Fibroblast of skin of right quadriceps (primary cell): Measurements from ENCODE around the gene SRP14.
"Not testable (repeated sequence)": the region's sequence is repeated elsewhere in the genome, so short reads cannot be mapped to it uniquely, and the experiment has no call there.

ENCODE experiments used
- DNase-seq: peaks from one replicate; pipeline ENCODE4 v3.0.0-alpha.2; 2013

Gene SRP14

DNA sequence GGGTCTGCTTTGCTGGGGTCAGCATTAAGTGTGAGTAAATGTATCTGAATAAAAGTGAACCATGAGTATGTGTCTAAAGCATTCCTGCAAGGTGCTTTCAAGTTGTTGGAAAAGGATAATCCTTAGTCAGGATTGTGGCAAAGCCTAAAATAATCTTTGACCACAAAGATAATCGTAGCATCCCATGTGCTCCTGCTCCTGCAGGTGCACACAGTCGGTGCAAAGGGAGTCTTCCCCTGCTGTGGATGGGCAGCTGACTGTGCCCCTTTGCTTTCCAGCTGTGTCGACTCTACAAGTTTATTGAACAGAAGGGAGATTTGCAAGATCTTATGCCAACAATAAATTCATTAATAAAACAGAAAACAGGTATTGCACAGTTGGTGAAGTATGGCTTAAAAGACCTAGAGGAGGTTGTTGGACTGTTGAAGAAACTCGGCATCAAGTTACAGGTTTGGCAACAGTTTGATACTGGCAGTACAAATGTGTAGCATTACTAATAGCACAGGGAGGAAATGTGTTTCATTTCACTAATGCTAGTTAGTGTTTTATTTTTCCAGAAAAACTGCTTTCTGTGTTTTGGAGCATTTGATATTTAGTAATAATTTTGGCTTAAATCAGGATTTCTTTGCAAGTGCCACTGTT is 22.6 kb downstream of the SRP14 start:
- DNase-seq, result no peak

DNA sequence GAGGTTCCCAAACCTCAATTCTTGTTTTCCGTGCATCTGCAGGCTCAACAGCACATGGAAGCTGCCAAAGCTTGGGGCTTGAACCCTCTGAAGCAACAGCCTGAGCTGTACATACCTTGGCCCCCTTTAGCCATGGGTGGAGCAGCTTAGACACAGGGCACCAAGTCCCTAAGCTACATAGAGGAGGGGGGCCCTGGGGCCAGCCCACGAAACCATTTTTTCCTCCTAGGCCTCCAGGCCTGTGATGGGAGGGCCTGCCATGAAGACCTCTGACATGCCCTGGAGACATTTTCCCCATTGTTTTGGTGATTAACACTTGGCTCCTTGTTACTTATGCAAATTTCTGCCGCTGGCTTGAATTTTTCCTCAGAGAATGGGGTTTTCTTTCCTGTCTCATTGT is 24.6 kb downstream of the SRP14 start:
- no peak for DNase-seq

DNA sequence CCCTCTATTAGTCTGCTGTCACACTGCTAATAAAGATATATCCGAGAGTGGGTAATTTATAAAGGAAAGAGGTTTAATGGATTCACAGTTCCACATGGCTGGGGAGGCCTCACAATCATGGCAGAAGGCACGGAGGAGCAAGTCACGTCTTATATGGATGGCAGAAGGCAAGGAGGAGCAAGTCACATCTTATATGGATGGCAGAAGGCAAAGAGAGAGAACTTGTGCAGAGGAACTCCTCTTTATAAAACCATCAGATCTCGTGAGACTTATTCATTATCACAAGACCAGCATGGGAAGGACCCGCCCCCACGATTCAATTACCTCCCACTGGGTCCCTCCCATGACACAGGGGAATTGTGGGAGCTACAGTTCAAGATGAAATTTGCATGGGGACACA is 25.6 kb downstream of the SRP14 start:
- DNase-seq, result not testable (repeated sequence)

DNA sequence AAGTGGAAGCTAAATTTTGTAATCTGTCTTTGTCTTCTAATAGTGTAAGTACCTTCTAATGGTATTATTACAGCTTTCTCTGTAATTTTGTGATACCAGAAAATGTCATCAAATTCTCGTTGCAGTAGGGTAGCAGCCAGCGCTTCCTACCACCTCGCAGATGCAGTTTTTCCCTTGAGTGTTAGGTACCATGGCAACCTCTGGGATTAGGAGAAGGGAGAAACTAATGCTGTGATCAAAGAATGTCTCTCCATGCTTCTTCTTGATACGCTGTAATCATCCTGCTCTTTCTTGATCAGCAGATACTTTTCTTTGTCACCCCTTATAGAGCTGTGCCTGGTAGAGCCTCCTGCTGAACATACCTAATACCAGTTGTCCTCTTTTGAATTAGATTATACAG is 27.7 kb downstream of the SRP14 start:
- DNase-seq, result no peak

DNA sequence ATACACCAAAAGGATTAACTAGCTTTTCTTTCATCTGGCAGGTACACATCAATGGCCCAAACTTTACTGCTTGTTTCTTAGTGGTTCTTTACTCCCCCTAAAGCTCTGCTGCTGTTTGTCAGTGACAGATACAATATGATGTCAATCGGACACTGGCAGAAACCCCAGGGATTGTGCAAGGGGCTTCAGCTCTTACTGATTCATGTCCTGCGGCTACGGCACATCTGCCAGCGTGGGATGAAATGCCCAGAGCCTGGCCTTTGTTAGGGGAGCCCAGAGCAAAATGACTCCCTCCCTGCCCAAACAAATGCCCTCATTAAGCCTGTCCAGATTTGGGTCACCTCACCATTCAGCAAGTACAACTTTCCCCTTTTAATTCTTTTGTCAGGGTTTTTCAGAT is 28.3 kb downstream of the SRP14 start:
- DNase-seq, result no peak

DNA sequence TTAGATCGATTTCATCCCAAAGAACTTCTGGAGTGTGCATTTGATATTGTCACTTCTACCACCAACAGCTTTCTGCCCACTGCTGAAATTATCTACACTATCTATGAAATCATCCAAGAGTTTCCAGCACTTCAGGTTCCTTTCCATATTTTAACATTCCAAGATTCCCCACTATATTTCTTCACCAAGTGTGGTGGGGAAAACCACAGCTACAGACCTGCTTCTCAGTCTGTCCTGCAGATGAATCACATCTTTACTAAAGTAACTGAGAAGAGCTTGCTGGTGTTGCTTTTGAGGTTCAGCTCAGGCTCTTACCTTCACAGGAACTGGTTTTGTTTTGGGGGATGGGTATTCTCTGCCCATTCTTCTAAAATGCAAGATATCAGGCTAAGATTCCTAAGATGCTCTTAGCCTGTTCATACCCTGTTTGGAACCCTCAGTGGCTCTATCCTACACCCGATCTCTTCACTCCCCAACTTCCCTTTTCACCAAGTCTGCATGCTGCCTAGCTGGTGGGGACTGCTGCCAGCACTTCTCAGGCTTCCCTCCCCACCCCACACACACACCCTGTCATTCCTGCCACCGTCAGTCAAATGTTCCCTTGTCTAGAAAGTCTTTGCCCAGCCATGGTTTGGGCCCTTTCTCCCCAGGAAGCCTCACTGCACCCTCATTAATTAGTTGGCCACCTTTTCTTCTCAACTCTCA is 30.8 kb downstream of the SRP14 start:
- no peak for DNase-seq

DNA sequence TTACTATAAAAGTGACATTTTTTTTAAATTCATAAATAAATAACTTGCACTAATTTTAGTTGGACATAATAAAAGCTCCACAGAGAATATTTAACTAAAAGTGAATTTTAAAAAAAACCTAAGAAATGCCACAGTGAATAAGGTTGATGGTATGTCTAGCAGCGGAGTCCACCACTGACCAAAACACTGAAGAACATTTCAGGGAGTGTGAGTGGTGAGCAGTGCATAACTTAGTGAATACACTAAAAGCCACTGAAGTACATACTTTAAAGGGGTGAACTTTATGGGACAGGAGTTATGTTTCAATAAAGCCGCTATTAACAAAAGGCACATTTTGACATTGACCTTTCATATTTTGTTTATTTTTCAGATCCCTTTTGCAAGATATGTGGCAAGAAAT is 32.3 kb downstream of the SRP14 start:
- DNase-seq, result peak; percentile 23

DNA sequence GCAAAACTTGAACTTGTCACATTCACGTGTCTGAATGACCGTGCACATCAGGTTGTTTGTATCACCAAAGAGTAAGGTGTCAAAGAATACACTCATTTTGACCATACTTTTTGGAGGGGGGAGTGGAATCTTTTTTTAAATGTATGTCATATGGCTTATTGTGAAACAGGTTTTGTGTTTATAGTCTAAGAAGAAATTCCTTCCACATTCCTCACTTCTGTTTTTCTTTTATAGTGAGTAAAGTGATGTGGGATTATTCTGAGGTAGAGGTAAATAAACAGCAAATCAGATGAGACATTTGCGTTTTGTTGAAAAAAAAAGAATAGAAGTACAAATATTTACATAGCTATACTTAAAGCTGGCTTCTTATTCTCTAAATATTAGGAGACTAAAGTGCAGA is 33.0 kb downstream of the SRP14 start:
- DNase-seq, result no peak

DNA sequence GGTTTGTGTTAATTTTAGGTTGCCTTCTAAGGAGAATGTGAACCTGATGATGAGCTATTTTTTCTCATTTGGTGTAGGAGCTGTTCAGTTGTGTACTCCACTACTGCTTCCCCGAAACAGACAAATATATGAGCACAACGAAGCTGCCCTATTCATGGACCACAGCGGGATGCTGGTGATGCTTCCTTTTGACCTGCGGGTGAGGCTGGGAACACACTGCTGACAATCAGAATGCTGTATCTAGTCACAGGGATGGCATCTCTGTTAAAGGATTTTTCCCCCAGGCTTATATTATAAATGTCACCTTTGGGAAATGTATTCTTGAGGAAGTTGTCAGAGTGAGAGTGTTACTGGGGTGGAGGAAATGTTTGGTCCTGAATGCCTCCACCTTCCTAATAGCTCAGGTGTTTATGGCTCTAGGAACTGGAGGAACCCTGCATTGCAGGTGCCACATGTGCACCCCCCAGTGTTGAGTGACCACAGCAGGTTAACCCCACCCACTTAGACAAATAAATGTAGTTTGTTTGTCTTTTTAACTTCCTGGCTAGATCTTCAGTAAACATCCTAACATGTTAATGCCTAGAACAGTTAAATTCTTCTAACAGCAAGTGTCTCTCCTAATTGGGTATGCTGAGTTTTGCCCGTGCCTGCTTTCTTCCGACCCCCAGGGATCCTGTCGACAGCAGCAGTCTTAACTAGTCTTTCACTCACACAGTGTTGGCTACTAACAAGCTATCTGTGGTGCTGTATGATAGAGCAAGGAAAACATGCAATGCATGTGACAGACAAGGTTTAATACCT is 35.7 kb downstream of the SRP14 start:
- no peak for DNase-seq

DNA sequence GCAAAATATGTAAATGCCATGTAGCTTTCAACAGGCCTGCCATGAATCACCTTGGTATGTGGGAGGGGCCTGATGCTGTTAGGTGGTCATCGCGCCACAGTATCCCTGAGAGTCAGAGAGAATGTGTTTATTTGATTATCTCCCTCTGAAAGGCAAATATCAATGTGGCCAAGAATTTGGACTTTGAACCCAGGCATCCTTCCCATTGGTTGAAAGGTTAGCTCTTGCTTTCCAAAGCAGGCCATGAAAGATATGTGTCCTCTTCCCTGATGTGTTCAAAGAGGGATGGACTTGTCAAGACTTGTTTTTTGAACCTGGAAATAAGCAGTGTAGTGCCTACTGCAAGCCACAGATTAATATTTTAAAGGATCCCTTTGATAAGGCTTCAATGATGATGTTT is 36.7 kb downstream of the SRP14 start:
- DNase-seq, result peak; percentile 10

DNA sequence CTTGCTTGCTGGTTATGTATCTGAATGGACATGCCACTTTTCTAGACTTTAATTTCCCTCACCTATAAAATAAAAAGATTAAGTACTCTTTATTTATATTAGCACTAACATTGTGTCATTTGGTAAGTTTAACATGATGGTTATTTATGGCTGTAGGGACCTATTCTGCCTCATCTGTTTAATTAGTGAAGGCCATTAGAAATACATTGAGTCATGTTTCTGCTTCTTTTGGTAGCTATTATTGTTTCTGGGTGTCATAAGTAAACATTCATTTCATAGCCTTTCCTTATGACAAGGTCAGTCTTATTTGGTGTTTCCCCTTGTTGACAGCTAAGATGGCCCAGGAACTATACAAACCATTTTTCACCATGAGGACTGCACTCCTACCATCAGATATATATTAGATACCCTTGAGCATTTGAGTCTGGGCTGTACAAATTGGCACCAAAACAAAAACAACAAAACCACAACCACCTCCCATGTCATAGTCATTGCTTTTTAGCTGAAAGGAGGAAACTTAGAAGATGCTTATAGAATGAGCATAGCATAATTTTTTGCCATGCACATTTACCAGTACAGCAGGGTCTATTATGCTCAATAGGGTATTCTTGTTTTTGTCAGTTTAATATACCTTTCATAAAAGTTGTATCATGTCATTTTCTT is 39.3 kb downstream of the SRP14 start:
- peak; percentile 14 for DNase-seq

DNA sequence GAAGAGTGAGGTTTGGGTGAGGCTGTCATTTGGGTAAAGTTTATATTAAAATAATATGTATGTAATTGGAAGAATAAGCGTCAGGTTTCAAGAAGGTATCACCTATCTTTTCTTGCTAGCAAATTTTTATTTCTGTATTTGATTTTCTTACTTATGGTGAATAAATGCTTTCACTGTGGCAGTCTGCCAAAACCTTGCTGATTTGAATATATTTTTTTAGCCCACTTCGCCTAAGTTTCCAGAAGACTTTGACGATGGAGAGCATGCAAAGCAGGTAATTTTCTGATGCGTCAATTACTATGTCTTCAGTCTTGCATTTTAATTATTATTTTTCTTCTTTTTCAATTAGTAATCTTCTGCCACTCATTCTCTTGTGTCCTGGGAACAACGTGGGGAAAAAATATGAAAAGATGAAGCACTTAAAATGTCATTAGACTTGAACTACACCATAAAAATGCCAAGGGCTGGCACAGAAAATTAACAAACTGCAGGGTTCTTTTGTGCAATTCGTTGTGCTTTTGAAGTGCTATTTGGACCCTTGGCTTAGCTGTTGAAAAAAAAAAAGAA is 40.4 kb downstream of the SRP14 start:
- no peak for DNase-seq

DNA sequence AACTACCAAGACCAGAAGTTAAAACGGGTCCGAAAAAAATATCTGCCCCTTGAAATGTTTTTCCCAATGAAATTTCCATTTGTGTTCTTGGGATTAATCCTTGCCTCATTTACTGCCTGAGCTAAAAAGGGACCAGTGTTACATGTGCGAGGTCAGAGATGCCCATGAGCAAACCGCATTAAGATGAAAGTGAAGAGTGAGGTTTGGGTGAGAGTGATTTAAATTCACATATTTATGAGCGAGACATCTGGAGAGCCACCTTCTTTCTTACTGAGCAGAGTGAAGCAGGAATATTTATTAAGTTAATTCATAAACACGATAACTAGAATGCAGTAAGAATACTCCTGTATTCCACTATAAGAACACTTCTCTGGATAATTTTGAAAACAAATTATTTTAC is 41.3 kb downstream of the SRP14 start:
- DNase-seq, result no peak

DNA sequence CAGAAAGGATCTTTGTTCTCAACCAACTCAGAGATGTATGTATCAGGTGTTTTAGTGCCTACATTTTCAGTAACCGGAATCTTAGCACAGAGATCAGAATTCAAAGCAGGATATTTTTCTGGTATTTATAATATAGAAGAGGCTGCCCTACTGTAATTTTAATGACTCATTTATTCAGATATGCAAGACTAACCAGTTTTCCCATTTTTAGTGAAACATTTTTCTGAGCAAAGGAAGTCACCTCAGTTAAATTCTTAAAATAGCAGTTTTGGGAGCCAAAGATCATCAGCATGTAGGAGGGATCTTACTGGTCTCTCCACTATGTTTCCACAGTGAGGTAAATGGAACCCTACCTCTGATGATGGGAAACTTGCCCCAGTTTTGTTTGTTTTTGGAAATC is 42.0 kb downstream of the SRP14 start:
- DNase-seq, result peak; percentile 70

DNA sequence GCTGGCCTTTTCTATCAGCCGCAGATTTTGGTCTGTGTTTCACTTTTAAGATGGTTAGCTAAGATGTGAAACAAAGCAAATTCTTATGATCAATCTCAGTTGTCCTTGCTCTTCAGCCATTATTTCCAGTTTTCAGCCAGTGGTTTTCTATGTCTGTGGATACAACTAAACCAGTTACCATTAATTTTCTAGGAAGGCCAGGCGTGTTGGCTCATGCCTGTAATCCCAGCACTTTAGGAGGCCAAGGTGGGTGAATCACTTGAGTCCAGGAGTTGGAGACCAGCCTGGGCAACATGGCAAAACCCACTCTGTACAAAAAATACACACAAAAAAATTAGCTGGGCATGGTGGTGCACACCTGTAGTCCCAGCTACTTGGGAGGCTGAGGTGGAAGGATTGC is 42.8 kb downstream of the SRP14 start:
- not testable (repeated sequence) for DNase-seq

DNA sequence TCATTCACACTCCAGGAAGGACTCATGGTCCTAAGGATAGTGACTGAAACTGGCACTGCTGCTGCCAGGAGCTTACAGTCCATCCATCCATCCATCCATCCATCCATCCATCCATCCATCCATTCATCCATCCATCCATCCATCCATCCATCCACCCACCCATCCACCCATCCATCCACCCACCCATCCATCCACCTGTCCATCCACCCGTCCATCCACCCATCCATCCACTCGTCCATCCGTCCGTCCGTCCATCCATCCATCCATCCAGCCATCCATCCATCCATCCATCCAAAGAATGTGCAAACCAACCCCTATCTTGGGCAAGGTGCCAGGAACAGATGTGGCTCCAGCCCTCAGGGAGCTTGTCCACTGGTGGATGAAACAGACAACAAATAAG is 46.0 kb downstream of the SRP14 start:
- DNase-seq, result not testable (repeated sequence)

DNA sequence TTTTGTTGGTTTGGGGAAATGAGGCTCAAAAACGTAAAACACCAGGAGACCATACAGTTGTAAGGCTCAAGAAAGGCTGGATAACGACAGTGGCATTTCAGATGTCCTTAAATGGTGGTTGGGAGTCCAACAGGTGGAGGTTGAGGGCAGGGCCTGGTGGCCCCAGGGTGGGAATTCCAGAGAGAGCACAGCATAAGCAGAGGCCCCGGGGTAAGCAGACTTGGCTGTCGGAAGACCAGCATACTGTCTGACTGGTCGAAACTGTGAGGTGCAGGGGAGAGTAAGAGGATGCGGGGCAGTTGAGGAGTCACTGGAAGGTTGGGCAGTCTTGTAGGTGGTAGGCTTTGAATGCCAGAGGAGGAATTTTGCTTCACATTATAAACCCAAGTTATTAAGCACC is 48.3 kb downstream of the SRP14 start:
- no peak for DNase-seq

DNA sequence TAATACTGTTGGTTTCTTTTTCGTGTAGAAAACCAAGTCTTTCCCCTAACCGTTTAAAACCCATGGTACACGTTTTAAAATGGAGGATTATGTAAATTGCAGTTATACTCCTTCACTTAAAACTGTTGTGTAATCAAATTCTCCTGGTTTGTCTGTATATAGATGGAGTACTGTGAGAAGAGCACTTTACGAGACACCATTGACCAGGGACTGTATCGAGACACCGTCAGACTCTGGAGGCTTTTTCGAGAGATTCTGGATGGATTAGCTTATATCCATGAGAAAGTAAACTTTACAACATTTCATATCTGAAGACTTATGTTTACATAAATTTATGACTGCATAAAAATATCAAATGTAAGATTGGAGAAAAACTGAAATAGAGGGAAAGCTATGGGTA is 51.2 kb downstream of the SRP14 start:
- DNase-seq, result no peak
